Pancreas (tissue), 10 donors: ENCODE data around the gene SLC24A3. TPM values are rescaled to one million over a fixed set of nuclear protein-coding genes. Genes with fewer than 3 reads are reported as not detected.

Experiments
- ATAC-seq, 4 donors: fragments of 200-7000 bp; cut with Tn5 transposase; one replicate each; pipeline versions ENCODE4 v1.8.0 to v1.9.1; 2020; ENCODE audit warnings: mild to moderate bottlenecking in 4 of 4, moderate library complexity in 4 of 4
- DNase-seq, 6 donors: peaks; one replicate each; pipeline ENCODE4 v3.0.0-alpha.2; 2020
- FAIRE-seq: peaks from 2 replicates; lab custom pipeline; 2012; peaks lifted over from hg19 to GRCh38; lab: Jason Lieb, UNC
- H3K27ac ChIP-seq, 4 donors: fragments of 200-600 bp; sonication (generic); 1 replicate in 3 of 4; 2 replicates in 1 of 4; pipeline versions ENCODE4 v1.5.0 to v1.8.0; 2020
- H3K27me3 ChIP-seq, 4 donors: fragments of 200-600 bp; one replicate each; pipeline ENCODE4 v1.8.0; 2021
- H3K36me3 ChIP-seq, 3 donors: fragments of 200-600 bp; sonication (generic) in 1 of 3; one replicate each; pipeline versions ENCODE4 v1.5.0 to v1.8.0; 2020 to 2021
- H3K4me1 ChIP-seq, 3 donors: fragments of 200-600 bp; one replicate each; pipeline ENCODE4 v1.8.0; 2021
- H3K4me3 ChIP-seq, 4 donors: fragments of 200-600 bp; sonication (generic) in 2 of 4; one replicate each; pipeline versions ENCODE4 v1.5.0 to v1.8.0; 2020 to 2021
- H3K9me3 ChIP-seq, 4 donors: fragments of 200-600 bp; one replicate each; pipeline ENCODE4 v1.8.0; 2021
- CTCF ChIP-seq, 4 donors: fragments of 200-600 bp; sonication (generic) in 3 of 4; IDR thresholded peaks; one replicate each; pipeline versions ENCODE4 v1.5.0 to v1.8.0; 2021; ENCODE audit warnings: antibody characterized with exemption in 4 of 4
- WGBS, 2 donors: extraction: QIAGEN DNeasy Blood & Tissue Kit; methylation state at CpG; one replicate each; pipeline ENCODE4 v1.1.7; 2013; 5-methylcytosine and 5-hydroxymethylcytosine counted together
- intact Hi-C, 3 donors: fragments of 100-400 bp; cut with DNase I; formaldehyde crosslinking; loops; one replicate each; pipeline versions ENCODE4 v1.11.1 to v1.14.2; 2022
- polyA plus RNA-seq, 2 donors: library from polyadenylated mRNA; stranded (reverse); fragments of 200-250 nt; gene quantifications; one replicate each; pipeline ENCODE4 v1.2.3, GENCODE V29; 2013
- total RNA-seq, 6 donors: library from RNA; stranded (reverse); fragmentation: NEBNext Ultra II Directional in 4 of 6; extraction: Animal tissue kit (Norgen Biotek cat#: 25700) in 4 of 6; gene quantifications; one replicate each; pipeline versions ENCODE4 v1.2.1 to v1.2.4, GENCODE V29; 2021 to 2023
- donor health status: healthy with polysubstance abuse.
- donor health status: DM: no; HTN: no; CAD: no; lungs with moderate emphysema.
- donor health status: DM: no; HTN: no; CAD: no.
- donor health status: control.
- donor health status: control.
- donor health status: Bipolar disorder and iron deficiency.
- donor health status: DM: yes; HTN: yes; CAD: no.
- donor health status: DM: no; HTN: no; CAD: no.
- donor health status: DM: no; HTN: no; CAD: no.
- donor health status: DM: yes; HTN: yes; CAD: no.

Gene SLC24A3
- total and polyA plus RNA-seq, 8 donors, result 0.28 to 0.87 (median 0.49) TPM

- Histone ChIP-seq H3K4me3 (no peak overlapping the region), H3K27ac (no peak overlapping the region), H3K9me3 (no peaks in the 10 kb centered on the region), H3K4me1 (no peaks in the 10 kb centered on the region), H3K36me3 (no peaks in the 10 kb centered on the region), H3K27me3 (no peaks in the 10 kb centered on the region)
- intact Hi-C loops, result no loop called here
- WGBS, 2 donors, result 49 to 52% methylated on average over 4 of the region's 4 CpGs
- no peak for FAIRE-seq
- no peak for DNase-seq
- ATAC-seq, result no peak
- no peak for TF ChIP-seq CTCF (IDR thresholded peaks at IDR 0.05)
Observed at GRCh38 chr20:19363476-19363875, 151.0 kb downstream of the SLC24A3 start.

GRCh38 chr20:19367591-19367990 is 155.1 kb downstream of the SLC24A3 start:
- H3K27me3 ChIP-seq, result no peaks in the 10 kb centered on the region
- no peak overlapping the region for H3K4me3 ChIP-seq
- no peak overlapping the region for H3K27ac ChIP-seq
- no peaks in the 10 kb centered on the region for H3K36me3 ChIP-seq
- H3K9me3 ChIP-seq, result no peaks in the 10 kb centered on the region
- TF ChIP-seq CTCF (IDR thresholded peaks at IDR 0.05), result no peak
- intact Hi-C loops, result no loop called here
- FAIRE-seq (no peak), DNase-seq (no peak), ATAC-seq (no peak)
- H3K4me1 ChIP-seq, result no peaks in the 10 kb centered on the region
- WGBS, 2 donors, result 53 to 64% methylated on average over 2 of the region's 2 CpGs

- DNase-seq (no peak), FAIRE-seq (no peak), ATAC-seq (no peak)
- Histone ChIP-seq H3K9me3 (no peaks in the 10 kb centered on the region), H3K27me3 (no peaks in the 10 kb centered on the region), H3K27ac (no peak overlapping the region), H3K4me3 (no peak overlapping the region), H3K4me1 (no peaks in the 10 kb centered on the region), H3K36me3 (no peaks in the 10 kb centered on the region)
- no peak for TF ChIP-seq CTCF (IDR thresholded peaks at IDR 0.05)
- WGBS, 2 donors, result 50 to 62% methylated on average over 3 of the region's 3 CpGs
- intact Hi-C loops, result no loop called here
Observed at GRCh38 chr20:19368351-19368750, 155.9 kb downstream of the SLC24A3 start.

GRCh38 chr20:19370076-19371075 is 157.9 kb downstream of the SLC24A3 start:
- no peak for TF ChIP-seq CTCF (IDR thresholded peaks at IDR 0.05)
- H3K4me3 ChIP-seq, result no peak overlapping the region
- FAIRE-seq (no peak), DNase-seq (no peak), ATAC-seq (no peak)
- intact Hi-C loops, result no loop called here
- no peaks in the 10 kb centered on the region for H3K9me3 ChIP-seq
- H3K27me3 ChIP-seq, result no peaks in the 10 kb centered on the region
- H3K4me1 ChIP-seq, result no peaks in the 10 kb centered on the region
- no peak overlapping the region for H3K27ac ChIP-seq
- WGBS, 2 donors, result 50 to 64% methylated on average over 6 of the region's 6 CpGs
- no peaks in the 10 kb centered on the region for H3K36me3 ChIP-seq

- no peaks in the 10 kb centered on the region for H3K36me3 ChIP-seq
- intact Hi-C loops, result no loop called here
- H3K27me3 ChIP-seq, result no peaks in the 10 kb centered on the region
- no peak overlapping the region for H3K27ac ChIP-seq
- no peaks in the 10 kb centered on the region for H3K4me1 ChIP-seq
- no peak for DNase-seq
- H3K9me3 ChIP-seq, result no peaks in the 10 kb centered on the region
- FAIRE-seq, result no peak
- no peak overlapping the region for H3K4me3 ChIP-seq
- no peak for ATAC-seq
- WGBS, 2 donors, result 64 to 69% methylated on average over 1 of the region's 1 CpG
- no peak for TF ChIP-seq CTCF (IDR thresholded peaks at IDR 0.05)
Observed at GRCh38 chr20:19371112-19371511, 158.7 kb downstream of the SLC24A3 start.
